Colonic mucosa (tissue), 4 donors: ENCODE data around the gene OR52I2. TPM values are rescaled to one million over a fixed set of nuclear protein-coding genes. Genes with fewer than 3 reads are reported as not detected.

Experiments used
- DNase-seq: peaks from one replicate; pipeline ENCODE4 v3.0.0-alpha.2; 2020
- H3K27ac ChIP-seq: fragments of 200-600 bp; one replicate; pipeline ENCODE4 v1.8.0; 2021
- H3K27me3 ChIP-seq: fragments of 200-600 bp; one replicate; pipeline ENCODE4 v1.8.0; 2021
- H3K36me3 ChIP-seq: fragments of 200-600 bp; one replicate; pipeline ENCODE4 v1.8.0; 2021
- H3K4me1 ChIP-seq: fragments of 200-600 bp; one replicate; pipeline ENCODE4 v1.8.0; 2021; ENCODE audit warnings: mild to moderate bottlenecking
- H3K4me3 ChIP-seq: fragments of 200-600 bp; one replicate; pipeline ENCODE4 v1.8.0; 2021
- H3K9ac ChIP-seq, 2 donors: one replicate each; pipeline ENCODE4 v1.7.0; 2013; ENCODE audit warnings: control low read depth in 2 of 2, low read depth in 2 of 2, low read length in 2 of 2
- H3K9me3 ChIP-seq: fragments of 200-600 bp; one replicate; pipeline ENCODE4 v1.8.0; 2021
- intact Hi-C: fragments of 100-400 bp; cut with DNase I; formaldehyde crosslinking; loops from one replicate; pipeline ENCODE4 v1.14.1; 2022
- total RNA-seq, 2 donors: library from RNA; stranded (reverse); fragmentation: NEBNext Ultra II Directional in 1 of 2; extraction: Animal tissue kit (Norgen Biotek cat#: 25700) in 1 of 2; gene quantifications; one replicate each; pipeline ENCODE4 v1.2.1, GENCODE V29; 2021
- TF ChIP-seq, protein P1 (sequence below): fragments of 200-600 bp; IDR thresholded peaks from one replicate; pipeline ENCODE4 v1.8.0; 2022; ENCODE audit warnings: antibody characterized with exemption, mild to moderate bottlenecking
- donor health status: healthy.
- donor health status: DM: no; HTN: no; CAD: no.
- donor health status: DM: no; HTN: no; CAD: no.

OR52I2 gene
- total RNA-seq, 2 donors from 2014 or later = not detected

- H3K9me3 ChIP-seq = no peaks in the 10 kb centered on the region
- H3K27me3 ChIP-seq = no peaks in the 10 kb centered on the region
- H3K36me3 ChIP-seq = no peaks in the 10 kb centered on the region
- H3K4me1 ChIP-seq = no peaks in the 10 kb centered on the region
- H3K4me3 ChIP-seq = no peak overlapping the region
- no peak for DNase-seq
- no peak overlapping the region for H3K9ac ChIP-seq
- TF ChIP-seq, protein P1, sequence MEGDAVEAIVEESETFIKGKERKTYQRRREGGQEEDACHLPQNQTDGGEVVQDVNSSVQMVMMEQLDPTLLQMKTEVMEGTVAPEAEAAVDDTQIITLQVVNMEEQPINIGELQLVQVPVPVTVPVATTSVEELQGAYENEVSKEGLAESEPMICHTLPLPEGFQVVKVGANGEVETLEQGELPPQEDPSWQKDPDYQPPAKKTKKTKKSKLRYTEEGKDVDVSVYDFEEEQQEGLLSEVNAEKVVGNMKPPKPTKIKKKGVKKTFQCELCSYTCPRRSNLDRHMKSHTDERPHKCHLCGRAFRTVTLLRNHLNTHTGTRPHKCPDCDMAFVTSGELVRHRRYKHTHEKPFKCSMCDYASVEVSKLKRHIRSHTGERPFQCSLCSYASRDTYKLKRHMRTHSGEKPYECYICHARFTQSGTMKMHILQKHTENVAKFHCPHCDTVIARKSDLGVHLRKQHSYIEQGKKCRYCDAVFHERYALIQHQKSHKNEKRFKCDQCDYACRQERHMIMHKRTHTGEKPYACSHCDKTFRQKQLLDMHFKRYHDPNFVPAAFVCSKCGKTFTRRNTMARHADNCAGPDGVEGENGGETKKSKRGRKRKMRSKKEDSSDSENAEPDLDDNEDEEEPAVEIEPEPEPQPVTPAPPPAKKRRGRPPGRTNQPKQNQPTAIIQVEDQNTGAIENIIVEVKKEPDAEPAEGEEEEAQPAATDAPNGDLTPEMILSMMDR = no peak
- no peak overlapping the region for H3K27ac ChIP-seq
- intact Hi-C loops = no loop called here
Observed at GRCh38 chr11:4641501-4641900, 60.0 kb downstream of the OR52I2 start.

DNA sequence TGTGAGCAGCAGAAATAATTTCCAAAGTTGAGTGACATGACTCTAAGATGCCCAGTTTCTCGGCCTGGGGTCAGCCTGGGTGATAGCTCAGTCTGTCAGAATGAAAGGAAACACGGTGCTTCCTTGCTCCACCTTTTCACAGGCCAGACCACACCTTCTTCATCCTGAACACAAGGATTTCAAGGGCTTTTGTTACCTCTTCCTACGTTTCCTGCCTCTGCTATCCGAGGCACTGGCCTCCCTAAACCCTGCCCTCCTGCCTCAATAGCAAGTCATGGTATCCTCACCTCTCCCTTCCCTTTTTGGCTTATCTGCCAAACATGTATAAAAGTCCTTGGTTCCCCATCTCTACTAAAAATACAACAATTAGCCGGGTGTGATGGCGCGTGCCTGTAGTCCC lies 60.5 kb downstream of the OR52I2 start:
- intact Hi-C loops = no loop called here
- Histone ChIP-seq H3K9me3 (no peaks in the 10 kb centered on the region), H3K9ac (no peak overlapping the region), H3K27ac (no peak overlapping the region), H3K4me1 (no peaks in the 10 kb centered on the region), H3K27me3 (no peaks in the 10 kb centered on the region), H3K36me3 (no peaks in the 10 kb centered on the region), H3K4me3 (no peak overlapping the region)
- TF ChIP-seq, protein P1 = no peak
- no peak for DNase-seq

Other genes starting within 250 kb of the OR52I2 start
- gene OR52B4, start 213.4 kb upstream of the OR52I2 start, total RNA-seq = not detected
- 10 to 100 TPM; 23.1 to 25.8 TPM for gene TRIM21, start 188.0 kb upstream of the OR52I2 start, total RNA-seq
- not detected for gene OR52K2, start 132.4 kb upstream of the OR52I2 start, total RNA-seq
- gene OR52K1, start 99.1 kb upstream of the OR52I2 start, total RNA-seq = not detected
- not detected for gene OR52M1, start 36.6 kb upstream of the OR52I2 start, total RNA-seq
- not detected for gene OR52I1, start 12.3 kb downstream of the OR52I2 start, total RNA-seq
- gene TRIM68, start 26.5 kb downstream of the OR52I2 start, total RNA-seq = 10 to 100 TPM; 13.9 to 20.0 TPM
- gene OR51D1, start 55.7 kb downstream of the OR52I2 start, total RNA-seq = not detected
- 1 to 10 TPM in 1 of 2 donors, under 1 TPM in 1; 0.22 to 1.0 TPM for gene OR51E1, start 62.2 kb downstream of the OR52I2 start, total RNA-seq
- under 1 TPM; 0.30 to 0.74 TPM for gene OR51E2, start 116.1 kb downstream of the OR52I2 start, total RNA-seq
- not detected for gene MMP26, start 123.0 kb downstream of the OR52I2 start, total RNA-seq
- gene OR51F1, start 188.2 kb downstream of the OR52I2 start, total RNA-seq = not detected
- not detected for gene OR52R1, start 222.6 kb downstream of the OR52I2 start, total RNA-seq
- not detected for gene OR51F2, start 239.6 kb downstream of the OR52I2 start, total RNA-seq